ENCODE results near the gene ZPR1.
A peak's percentile ranks its signal among the peaks of the same experiment; 100 is the strongest.
"Not testable (repeated sequence)": the region's sequence is repeated elsewhere in the genome, so short reads cannot be mapped to it uniquely, and the experiment has no call there.

Gene ZPR1, protein sequence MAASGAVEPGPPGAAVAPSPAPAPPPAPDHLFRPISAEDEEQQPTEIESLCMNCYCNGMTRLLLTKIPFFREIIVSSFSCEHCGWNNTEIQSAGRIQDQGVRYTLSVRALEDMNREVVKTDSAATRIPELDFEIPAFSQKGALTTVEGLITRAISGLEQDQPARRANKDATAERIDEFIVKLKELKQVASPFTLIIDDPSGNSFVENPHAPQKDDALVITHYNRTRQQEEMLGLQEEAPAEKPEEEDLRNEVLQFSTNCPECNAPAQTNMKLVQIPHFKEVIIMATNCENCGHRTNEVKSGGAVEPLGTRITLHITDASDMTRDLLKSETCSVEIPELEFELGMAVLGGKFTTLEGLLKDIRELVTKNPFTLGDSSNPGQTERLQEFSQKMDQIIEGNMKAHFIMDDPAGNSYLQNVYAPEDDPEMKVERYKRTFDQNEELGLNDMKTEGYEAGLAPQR
- 107 to 136 (median 136) reads per million in 3 donors for total RNA-seq

DNA sequence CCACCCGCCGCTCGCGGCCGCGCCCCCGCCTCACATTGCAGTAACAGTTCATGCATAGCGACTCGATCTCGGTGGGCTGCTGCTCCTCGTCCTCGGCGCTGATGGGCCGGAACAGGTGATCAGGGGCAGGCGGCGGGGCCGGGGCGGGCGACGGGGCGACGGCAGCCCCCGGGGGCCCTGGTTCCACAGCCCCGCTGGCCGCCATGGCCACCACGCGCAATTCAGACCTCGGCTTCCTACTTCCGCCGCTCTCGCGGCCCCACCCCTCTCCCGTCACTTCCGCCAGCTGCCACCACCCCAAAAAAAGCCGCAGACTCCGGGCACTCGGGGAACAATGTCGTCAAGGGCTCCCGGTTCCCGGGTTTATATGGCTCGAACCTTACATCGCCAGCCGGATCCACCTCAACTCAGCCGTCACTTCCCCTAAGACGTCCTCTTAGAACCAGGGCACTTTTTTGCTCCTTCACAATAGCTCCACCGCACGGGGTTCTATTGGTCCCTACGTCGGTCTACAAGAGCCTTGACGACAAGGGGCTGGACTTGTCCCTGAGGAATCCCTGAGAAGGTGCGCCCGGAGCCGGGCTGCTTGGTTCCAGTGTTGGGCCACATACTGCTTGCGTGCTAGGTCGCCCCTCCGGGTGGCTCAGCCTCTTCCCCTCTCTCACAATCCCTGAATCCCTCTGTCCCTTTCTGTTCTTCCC, at the start of gene ZPR1:
Gene ZPR1, minus strand, starts transcription at position 238 of the 701 bp plus-strand sequence. Its CDS starts 33 bp downstream, at position 205.
- DNase-seq: peak; percentile 78 to 85 (median 79)
- Histone ChIP-seq H3K27me3 (replicated peaks; ENCODE audit: control insufficient read depth, insufficient read depth, low read length, poor library complexity, severe bottlenecking) (no peaks in the 10 kb centered on the region), H3K9me3 (ENCODE audit: control insufficient read depth, low read length) (no peaks in the 10 kb centered on the region), H3K4me1 (ENCODE audit: control insufficient read depth, insufficient read depth, low read length, poor library complexity, severe bottlenecking) (peaks cover 29% of the 10 kb centered on the region), H3K27ac (ENCODE audit: insufficient read depth, low read length, poor library complexity, severe bottlenecking) (peak within 1 kb of the TSS; percentile 85), H3K36me3 (ENCODE audit: control insufficient read depth, insufficient read depth, low read length) (peaks cover 36% of the 10 kb centered on the region), H3K4me3 (ENCODE audit: insufficient read depth, low read depth, low read length, poor library complexity, severe bottlenecking) (peak within 1 kb of the TSS; percentile 88)

DNA sequence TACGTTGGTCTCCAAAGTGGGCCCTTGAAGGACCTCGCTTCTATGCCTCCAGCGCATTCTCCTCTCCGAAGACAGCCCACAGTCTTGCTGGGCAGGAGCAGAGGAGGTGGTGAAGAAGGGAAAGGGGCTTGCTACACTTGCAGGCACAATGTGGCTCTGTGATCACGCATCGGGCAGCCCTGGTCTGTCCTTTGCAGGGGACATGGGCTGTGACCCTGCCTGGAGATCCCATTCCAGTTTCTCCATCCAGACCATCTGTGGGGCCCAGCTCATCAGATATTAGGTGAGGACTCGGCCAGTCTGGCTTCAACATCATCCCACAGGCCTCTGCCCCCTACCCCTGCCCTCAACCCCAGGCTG, 48.8 kb upstream of the ZPR1 start:
- Histone ChIP-seq H3K9me3 (ENCODE audit: control insufficient read depth, low read length) (no peaks in the 10 kb centered on the region), H3K27me3 (replicated peaks; ENCODE audit: control insufficient read depth, insufficient read depth, low read length, poor library complexity, severe bottlenecking) (no peaks in the 10 kb centered on the region), H3K4me3 (ENCODE audit: insufficient read depth, low read depth, low read length, poor library complexity, severe bottlenecking) (no peak overlapping the region), H3K4me1 (ENCODE audit: control insufficient read depth, insufficient read depth, low read length, poor library complexity, severe bottlenecking) (peaks cover 9% of the 10 kb centered on the region), H3K27ac (ENCODE audit: insufficient read depth, low read length, poor library complexity, severe bottlenecking) (no peak overlapping the region), H3K36me3 (ENCODE audit: control insufficient read depth, insufficient read depth, low read length) (no peaks in the 10 kb centered on the region)
- DNase-seq: no peak

DNA sequence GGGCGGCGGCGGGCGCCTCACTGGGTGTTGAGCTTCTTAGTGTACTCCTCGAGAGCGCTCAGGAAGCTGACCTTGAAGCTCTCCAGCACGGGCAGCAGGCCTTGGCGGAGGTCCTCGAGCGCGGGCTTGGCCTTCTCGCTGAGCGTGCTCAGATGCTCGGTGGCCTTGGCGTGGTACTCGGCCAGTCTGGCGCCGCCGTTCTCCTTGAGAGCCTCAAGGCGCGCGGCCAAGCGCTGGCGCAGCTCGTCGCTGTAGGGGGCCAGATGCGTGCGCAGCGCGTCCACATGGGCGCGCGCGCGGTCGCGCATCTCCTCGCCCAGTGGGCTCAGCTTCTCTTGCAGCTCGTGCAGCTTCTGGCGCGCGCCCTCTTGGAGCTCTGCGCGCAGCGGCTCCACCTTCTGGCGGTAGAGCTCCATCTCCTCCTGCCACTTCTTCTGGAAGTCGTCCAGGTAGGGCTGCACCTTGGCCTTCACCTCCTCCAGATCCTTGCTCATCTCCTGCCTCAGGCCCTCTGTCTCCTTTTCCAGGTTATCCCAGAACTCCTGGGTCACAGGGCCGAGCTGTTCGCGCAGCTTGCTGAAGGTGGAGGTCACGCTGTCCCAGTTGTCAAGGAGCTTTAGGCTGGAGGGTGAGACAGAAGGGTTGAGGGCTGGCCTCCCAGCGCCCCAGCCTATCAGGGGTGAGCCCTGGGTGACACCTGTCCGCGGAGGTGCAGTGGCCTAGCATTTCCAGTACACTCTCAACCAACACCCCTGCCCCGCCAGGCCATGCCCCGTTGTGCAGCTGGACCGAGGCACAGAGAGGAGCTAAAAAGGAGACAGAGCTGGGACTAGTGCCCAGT, 48.2 kb upstream of the ZPR1 start:
- DNase-seq: peak; percentile 44 to 62 (median 58)
- peak overlapping the region; percentile 50 for H3K4me3 ChIP-seq (ENCODE audit: insufficient read depth, low read depth, low read length, poor library complexity, severe bottlenecking)
- no peaks in the 10 kb centered on the region for H3K36me3 ChIP-seq (ENCODE audit: control insufficient read depth, insufficient read depth, low read length)
- H3K27ac ChIP-seq (ENCODE audit: insufficient read depth, low read length, poor library complexity, severe bottlenecking): no peak overlapping the region
- no peaks in the 10 kb centered on the region for H3K27me3 ChIP-seq (replicated peaks; ENCODE audit: control insufficient read depth, insufficient read depth, low read length, poor library complexity, severe bottlenecking)
- H3K9me3 ChIP-seq (ENCODE audit: control insufficient read depth, low read length): no peaks in the 10 kb centered on the region
- peaks cover 9% of the 10 kb centered on the region for H3K4me1 ChIP-seq (ENCODE audit: control insufficient read depth, insufficient read depth, low read length, poor library complexity, severe bottlenecking)

DNA sequence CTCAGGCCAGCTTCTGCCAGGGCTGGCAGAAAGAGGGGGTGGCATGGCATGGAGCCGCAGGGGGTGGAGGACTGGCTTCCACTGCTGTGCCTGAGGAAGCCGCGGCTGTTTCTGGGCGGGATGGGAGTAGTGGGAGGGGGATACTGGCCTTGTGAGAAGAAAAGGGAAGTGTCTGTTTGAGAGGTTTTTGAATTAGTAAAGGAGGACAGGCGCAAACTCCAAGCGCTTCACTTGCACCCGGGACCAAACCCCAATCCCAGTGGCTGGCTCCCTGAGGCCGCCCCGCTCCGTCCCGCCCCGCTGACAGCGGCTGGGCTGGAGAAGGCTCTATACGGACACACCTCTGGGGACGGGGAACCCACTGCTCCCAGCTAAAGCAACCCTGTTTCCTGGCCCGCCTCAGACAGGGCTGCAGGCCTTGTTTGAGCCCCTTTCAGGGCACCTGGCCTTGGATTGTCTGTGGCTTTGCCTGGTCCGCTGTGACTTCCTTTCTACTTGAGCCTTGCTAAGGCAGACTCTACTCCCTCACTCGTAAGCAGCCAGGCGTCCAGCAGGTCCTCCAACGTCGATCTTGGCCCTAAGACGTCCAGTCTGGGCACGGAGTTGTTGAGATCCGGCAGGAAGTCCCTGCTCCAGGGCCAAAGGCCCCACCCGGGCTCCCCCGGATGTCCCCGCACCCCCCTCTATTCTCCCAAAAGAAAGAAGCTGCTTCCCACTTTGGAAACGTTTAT, 47.4 kb upstream of the ZPR1 start:
- peak overlapping the region; percentile 50 for H3K4me3 ChIP-seq (ENCODE audit: insufficient read depth, low read depth, low read length, poor library complexity, severe bottlenecking)
- H3K27me3 ChIP-seq (replicated peaks; ENCODE audit: control insufficient read depth, insufficient read depth, low read length, poor library complexity, severe bottlenecking): no peaks in the 10 kb centered on the region
- H3K9me3 ChIP-seq (ENCODE audit: control insufficient read depth, low read length): no peaks in the 10 kb centered on the region
- H3K27ac ChIP-seq (ENCODE audit: insufficient read depth, low read length, poor library complexity, severe bottlenecking): no peak overlapping the region
- peaks cover 9% of the 10 kb centered on the region for H3K4me1 ChIP-seq (ENCODE audit: control insufficient read depth, insufficient read depth, low read length, poor library complexity, severe bottlenecking)
- DNase-seq: no peak
- no peaks in the 10 kb centered on the region for H3K36me3 ChIP-seq (ENCODE audit: control insufficient read depth, insufficient read depth, low read length)

DNA sequence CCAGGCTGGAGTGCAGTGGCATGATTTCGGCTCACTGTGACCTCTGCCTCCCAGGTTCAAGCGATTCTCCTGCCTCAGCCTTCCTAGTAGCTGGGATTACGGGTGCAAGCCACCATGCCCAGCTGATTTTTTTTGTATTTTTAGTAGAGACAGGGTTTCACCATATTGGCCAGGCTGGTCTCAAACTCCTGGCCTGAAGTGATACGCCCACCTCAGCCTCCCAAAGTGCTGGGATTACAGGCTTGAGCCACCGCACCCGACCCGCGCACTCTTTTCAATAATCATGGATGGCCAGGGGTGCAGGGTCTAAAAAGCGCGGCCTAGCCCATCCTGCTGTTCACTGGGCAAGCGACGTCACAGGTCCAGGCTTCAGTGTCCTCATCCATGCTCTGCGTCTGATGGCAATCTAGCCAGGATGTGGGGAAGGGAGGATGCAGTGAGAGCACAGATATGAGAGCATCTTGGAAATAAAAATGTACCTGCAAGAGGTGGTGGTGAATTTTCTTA, 46.8 kb upstream of the ZPR1 start:
- H3K27me3 ChIP-seq (replicated peaks; ENCODE audit: control insufficient read depth, insufficient read depth, low read length, poor library complexity, severe bottlenecking); DNase-seq; H3K27ac ChIP-seq (ENCODE audit: insufficient read depth, low read length, poor library complexity, severe bottlenecking); H3K4me3 ChIP-seq (ENCODE audit: insufficient read depth, low read depth, low read length, poor library complexity, severe bottlenecking); H3K36me3 ChIP-seq (ENCODE audit: control insufficient read depth, insufficient read depth, low read length); H3K4me1 ChIP-seq (ENCODE audit: control insufficient read depth, insufficient read depth, low read length, poor library complexity, severe bottlenecking); H3K9me3 ChIP-seq (ENCODE audit: control insufficient read depth, low read length): not testable (repeated sequence)

DNA sequence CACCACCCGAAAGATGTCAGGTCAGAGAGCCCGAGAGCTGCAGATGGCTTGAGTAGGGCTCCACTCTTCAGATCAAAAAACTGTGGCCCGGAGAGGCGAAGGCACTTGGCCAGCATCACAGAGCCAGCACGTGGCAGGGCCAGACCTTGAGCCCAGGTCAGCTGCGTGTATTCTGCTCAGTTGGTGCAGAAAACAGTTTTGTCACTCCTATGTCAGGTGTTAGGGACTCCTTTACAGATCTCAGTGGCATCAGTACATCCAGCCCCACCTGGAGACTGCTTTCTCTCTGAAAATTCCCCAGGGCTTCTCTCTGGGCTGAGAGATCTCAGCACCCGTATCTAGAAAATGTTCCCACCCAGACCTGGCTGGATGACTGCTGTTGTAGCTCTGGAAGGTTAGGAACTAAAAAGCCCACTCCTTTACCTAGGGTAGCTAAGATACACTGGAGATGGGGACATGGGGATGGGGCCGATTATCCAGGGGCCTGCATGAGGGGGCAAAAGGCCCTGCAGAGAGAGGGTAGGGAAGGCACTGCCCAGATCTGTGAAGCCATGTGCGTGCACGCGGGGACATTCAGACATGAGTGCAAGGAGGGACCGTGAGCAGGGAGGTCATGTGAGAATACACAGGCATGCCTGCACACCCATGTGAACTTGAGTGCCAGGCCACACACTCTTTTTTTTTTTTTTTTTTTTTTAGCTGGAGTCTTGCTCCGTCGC, 46.2 kb upstream of the ZPR1 start:
- Histone ChIP-seq H3K9me3 (ENCODE audit: control insufficient read depth, low read length) (no peaks in the 10 kb centered on the region), H3K27ac (ENCODE audit: insufficient read depth, low read length, poor library complexity, severe bottlenecking) (no peak overlapping the region), H3K27me3 (replicated peaks; ENCODE audit: control insufficient read depth, insufficient read depth, low read length, poor library complexity, severe bottlenecking) (no peaks in the 10 kb centered on the region), H3K36me3 (ENCODE audit: control insufficient read depth, insufficient read depth, low read length) (no peaks in the 10 kb centered on the region), H3K4me1 (ENCODE audit: control insufficient read depth, insufficient read depth, low read length, poor library complexity, severe bottlenecking) (peaks cover 9% of the 10 kb centered on the region), H3K4me3 (ENCODE audit: insufficient read depth, low read depth, low read length, poor library complexity, severe bottlenecking) (no peak overlapping the region)
- no peak for DNase-seq

DNA sequence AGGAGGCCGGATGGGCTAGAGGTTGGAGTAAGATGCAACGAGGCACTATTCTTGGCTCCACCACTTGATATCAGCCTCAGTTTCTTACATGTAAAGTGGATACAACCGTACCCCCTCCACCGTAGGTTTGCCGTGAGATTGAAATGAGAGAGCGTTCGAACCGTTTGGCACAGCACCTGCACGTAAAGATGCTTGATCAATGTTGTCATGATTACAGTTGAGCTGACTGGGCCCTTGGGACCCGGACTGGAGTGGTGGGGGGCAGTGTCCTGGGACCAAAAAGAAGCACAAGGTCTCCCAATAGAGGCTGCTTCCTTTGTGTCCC, 45.6 kb upstream of the ZPR1 start:
- H3K9me3 ChIP-seq (ENCODE audit: control insufficient read depth, low read length): no peaks in the 10 kb centered on the region
- no peaks in the 10 kb centered on the region for H3K27me3 ChIP-seq (replicated peaks; ENCODE audit: control insufficient read depth, insufficient read depth, low read length, poor library complexity, severe bottlenecking)
- H3K4me3 ChIP-seq (ENCODE audit: insufficient read depth, low read depth, low read length, poor library complexity, severe bottlenecking): no peak overlapping the region
- peaks cover 9% of the 10 kb centered on the region for H3K4me1 ChIP-seq (ENCODE audit: control insufficient read depth, insufficient read depth, low read length, poor library complexity, severe bottlenecking)
- H3K27ac ChIP-seq (ENCODE audit: insufficient read depth, low read length, poor library complexity, severe bottlenecking): no peak overlapping the region
- H3K36me3 ChIP-seq (ENCODE audit: control insufficient read depth, insufficient read depth, low read length): no peaks in the 10 kb centered on the region
- DNase-seq: no peak

DNA sequence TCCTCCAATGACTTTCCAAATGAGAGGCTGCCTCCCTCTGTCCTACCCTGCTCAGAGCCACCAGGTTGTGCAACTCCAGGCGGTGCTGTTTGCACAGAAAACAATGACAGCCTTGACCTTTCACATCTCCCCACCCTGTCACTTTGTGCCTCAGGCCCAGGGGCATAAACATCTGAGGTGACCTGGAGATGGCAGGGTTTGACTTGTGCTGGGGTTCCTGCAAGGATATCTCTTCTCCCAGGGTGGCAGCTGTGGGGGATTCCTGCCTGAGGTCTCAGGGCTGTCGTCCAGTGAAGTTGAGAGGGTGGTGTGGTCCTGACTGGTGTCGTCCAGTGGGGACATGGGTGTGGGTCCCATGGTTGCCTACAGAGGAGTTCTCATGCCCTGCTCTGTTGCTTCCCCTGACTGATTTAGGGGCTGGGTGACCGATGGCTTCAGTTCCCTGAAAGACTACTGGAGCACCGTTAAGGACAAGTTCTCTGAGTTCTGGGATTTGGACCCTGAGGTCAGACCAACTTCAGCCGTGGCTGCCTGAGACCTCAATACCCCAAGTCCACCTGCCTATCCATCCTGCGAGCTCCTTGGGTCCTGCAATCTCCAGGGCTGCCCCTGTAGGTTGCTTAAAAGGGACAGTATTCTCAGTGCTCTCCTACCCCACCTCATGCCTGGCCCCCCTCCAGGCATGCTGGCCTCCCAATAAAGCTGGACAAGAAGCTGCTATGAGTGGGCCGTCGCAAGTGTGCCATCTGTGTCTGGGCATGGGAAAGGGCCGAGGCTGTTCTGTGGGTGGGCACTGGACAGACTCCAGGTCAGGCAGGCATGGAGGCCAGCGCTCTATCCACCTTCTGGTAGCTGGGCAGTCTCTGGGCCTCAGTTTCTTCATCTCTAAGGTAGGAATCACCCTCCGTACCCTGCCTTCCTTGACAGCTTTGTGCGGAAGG, 44.8 kb upstream of the ZPR1 start:
- Histone ChIP-seq H3K36me3 (ENCODE audit: control insufficient read depth, insufficient read depth, low read length) (no peaks in the 10 kb centered on the region), H3K4me3 (ENCODE audit: insufficient read depth, low read depth, low read length, poor library complexity, severe bottlenecking) (no peak overlapping the region), H3K27ac (ENCODE audit: insufficient read depth, low read length, poor library complexity, severe bottlenecking) (no peak overlapping the region), H3K27me3 (replicated peaks; ENCODE audit: control insufficient read depth, insufficient read depth, low read length, poor library complexity, severe bottlenecking) (no peaks in the 10 kb centered on the region), H3K9me3 (ENCODE audit: control insufficient read depth, low read length) (no peaks in the 10 kb centered on the region), H3K4me1 (ENCODE audit: control insufficient read depth, insufficient read depth, low read length, poor library complexity, severe bottlenecking) (peaks cover 9% of the 10 kb centered on the region)
- DNase-seq: no peak

Measured in effector memory CD4-positive, alpha-beta T cell (primary cell).